Activated T-helper 9 cell treated with anti-CD3 and anti-CD28 coated beads, Interleukin-2, amount 50 U/mL, for 16 hours (primary cell): Measurements from ENCODE around the gene SERINC5.
"Not testable (repeated sequence)": the region's sequence is repeated elsewhere in the genome, so short reads cannot be mapped to it uniquely, and the experiment has no call there.

Source experiments
- DNase-seq: peaks from one replicate; pipeline ENCODE4 v3.0.0-alpha.2; 2020; ENCODE audit warnings: low read depth

SERINC5 gene

GRCh38 chr5:80255811-80256712, at the start of gene SERINC5:
Gene SERINC5 (minus strand): TSS chr5:80256048. CDS start chr5:80255922, 126 bp downstream.
- peak; percentile 81 for DNase-seq

DNA sequence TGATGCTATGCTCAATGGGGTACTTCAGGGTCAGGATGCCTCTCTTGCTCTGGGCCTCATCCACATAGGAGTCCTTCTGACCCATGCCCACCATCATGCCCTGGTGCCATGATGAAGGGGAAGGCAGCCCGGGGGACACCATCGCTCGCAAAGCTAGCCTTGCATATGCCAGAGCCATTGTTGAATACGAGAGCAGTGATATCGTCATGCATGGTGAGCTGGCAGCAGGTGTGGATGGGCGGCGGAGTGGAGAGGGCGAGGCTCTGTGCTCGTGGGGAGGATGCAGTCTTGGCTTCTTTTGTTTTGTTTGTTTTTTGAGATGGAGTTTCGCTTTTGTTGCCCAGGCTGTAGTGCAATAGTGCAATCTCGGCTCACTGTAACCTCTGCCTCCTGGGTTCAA, 46.8 kb upstream of the SERINC5 start:
- DNase-seq, result no peak

DNA sequence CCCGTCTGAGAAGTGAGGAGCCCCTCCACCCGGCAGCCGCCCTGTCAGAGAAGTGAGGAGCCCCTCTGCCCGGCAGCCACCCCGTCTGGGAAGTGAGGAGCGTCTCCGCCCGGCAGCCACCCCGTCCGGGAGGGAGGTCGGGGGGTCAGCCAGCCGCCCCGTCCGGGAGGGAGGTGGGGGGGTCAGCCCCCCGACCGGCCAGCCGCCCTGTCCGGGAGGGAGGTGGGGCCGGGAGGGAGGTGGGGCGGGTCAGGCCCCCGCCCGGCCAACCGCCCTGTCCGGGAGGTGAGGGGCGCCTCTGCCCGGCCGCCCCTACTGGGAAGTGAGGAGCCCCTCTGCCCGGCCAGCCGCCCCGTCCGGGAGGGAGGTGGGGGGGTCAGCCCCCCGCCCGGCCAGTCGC, 45.5 kb upstream of the SERINC5 start:
- not testable (repeated sequence) for DNase-seq

DNA sequence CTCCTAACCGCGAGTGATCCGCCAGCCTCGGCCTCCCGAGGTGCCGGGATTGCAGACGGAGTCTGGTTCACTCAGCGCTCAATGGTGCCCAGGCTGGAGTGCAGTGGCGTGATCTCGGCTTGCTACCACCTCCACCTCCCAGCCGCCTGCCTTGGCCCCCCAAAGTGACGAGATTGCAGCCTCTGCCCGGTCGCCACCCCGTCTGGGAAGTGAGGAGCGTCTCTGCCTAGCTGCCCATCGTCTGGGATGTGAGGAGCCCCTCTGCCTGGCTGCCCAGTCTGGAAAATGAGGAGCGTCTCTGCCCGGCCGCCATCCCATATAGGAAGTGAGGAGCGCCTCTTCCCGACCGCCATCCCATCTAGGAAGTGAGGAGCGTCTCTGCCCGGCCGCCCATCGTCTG, 44.9 kb upstream of the SERINC5 start:
- not testable (repeated sequence) for DNase-seq

DNA sequence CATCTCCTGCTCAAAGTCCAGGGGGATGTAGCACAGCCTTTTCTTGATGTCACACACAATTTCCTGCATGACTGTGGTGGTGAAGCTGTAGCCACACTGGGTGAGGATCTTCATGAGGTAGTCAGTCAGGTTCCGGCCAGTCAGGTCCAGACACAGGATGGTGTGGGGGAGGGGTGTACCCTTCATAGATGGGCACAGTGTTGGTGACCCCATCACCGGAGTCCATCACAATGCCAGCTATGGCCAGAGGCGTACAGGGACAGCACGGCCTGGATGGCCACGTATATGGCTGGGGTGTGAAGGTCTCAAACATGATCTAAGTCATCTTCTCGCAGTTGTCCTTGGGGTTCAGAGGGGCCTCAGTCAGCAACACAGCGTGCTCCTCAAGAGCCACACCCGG, 44.3 kb upstream of the SERINC5 start:
- DNase-seq, result no peak

GRCh38 chr5:80299601-80300000, 43.8 kb upstream of the SERINC5 start:
- no peak for DNase-seq

DNA sequence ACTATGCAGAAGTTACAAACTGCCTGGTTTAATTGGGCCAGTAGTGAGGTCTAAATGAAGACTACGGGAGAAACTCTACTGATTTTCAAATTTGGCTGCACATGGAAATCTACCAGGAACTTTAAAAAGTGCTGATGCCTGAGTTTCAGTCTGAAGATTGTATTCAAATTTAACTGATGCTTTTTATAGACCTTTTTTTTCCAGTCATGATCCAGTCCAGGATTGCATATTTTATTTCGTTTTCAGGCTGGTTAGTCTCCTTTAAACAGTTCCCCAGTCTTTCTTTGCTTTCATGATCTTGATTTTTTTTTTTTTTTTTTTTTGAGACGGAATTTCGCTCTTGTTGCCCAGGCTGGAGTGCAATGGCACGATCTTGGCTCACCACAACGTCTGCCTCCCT, 40.3 kb upstream of the SERINC5 start:
- no peak for DNase-seq

GRCh38 chr5:80291761-80292160, 35.9 kb upstream of the SERINC5 start:
- no peak for DNase-seq

- no peak for DNase-seq
Observed at GRCh38 chr5:80289320-80289719, 33.5 kb upstream of the SERINC5 start.

GRCh38 chr5:80288177-80288576, 32.3 kb upstream of the SERINC5 start:
- no peak for DNase-seq

DNA sequence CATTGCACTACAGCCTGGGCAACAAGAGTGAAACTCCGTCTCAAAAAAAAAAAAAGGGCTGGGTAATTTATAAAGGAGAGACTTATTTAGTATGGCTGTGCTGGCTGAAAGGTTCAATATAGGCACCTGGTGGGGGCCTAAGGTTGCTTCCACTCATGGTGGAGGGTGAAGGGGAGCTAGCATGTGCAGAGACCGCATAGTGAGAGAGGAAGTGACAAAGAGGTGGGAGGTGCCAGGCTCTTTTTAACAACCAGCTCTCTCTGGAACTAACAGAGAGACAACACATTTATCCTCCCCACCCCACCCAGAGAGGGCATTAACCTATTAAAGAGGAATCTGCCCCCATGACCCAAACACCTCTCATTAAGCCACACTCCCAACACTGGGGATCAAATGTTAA, 28.9 kb upstream of the SERINC5 start:
- DNase-seq, result no peak

GRCh38 chr5:80283360-80283759, 27.5 kb upstream of the SERINC5 start:
- DNase-seq, result no peak

DNA sequence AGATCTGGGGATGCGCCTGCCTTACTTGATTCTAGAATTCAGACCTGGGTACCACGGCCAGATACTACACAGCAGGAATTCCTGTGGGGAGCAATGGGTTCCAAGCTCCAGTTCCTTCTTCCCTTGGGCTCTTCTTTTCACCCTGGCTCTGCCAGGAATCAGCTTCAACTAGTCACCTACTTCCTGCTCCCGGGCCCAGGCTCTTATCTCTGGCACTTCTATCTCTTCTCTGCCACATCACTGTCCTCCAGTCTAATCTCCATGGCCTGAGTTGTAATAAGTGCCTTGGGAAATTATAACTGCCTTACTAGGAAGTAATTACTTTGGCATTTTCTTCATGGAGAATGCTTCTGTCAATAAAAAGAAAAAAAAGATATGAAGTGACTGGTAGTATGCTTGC, 26.2 kb upstream of the SERINC5 start:
- no peak for DNase-seq

DNA sequence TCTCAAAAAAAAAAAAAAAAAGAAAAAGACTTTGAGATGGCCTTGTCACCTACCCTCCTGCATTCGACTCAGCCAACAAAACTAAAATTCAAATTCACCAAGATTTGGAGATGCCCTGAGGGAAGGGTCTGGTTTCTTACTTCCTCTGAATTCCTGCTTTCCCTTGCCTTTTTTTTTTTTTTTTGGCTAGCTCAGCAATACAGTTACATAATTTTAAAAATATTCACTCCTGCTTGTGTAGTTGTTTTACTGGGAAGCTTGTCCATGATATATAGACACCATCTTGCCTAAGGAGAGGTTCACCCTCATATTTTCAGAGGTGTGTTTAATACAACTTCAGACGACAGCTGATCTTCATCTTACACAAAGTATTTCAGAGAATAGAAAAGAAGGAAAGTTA, 21.3 kb upstream of the SERINC5 start:
- DNase-seq, result no peak

DNA sequence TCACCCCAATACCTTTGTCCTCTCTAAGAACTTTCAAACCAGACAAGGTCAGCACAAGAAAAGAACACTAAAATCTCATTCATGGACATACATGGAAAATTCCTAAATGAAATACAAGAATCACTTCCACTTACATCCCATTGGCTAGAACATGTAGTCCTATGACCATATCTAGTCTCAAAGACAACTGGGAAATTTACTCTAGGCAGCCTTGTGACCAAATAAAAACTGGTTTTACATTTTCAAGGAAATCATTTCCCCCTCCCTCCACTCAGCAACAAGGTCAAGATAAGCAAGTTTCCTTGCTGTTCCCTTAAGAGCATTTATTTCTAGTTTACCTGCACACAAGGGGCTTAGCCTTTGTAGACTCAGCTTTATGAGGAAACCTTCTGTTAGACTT, 20.3 kb upstream of the SERINC5 start:
- no peak for DNase-seq

GRCh38 chr5:80275347-80275746, 19.5 kb upstream of the SERINC5 start:
- DNase-seq, result no peak

- not testable (repeated sequence) for DNase-seq
Observed at GRCh38 chr5:80270543-80270942, 14.7 kb upstream of the SERINC5 start.

GRCh38 chr5:80269991-80270438, 14.2 kb upstream of the SERINC5 start:
- no peak for DNase-seq

- no peak for DNase-seq
Observed at GRCh38 chr5:80268916-80269315, 13.1 kb upstream of the SERINC5 start.

- DNase-seq, result no peak
Observed at GRCh38 chr5:80266566-80266965, 10.7 kb upstream of the SERINC5 start.

DNA sequence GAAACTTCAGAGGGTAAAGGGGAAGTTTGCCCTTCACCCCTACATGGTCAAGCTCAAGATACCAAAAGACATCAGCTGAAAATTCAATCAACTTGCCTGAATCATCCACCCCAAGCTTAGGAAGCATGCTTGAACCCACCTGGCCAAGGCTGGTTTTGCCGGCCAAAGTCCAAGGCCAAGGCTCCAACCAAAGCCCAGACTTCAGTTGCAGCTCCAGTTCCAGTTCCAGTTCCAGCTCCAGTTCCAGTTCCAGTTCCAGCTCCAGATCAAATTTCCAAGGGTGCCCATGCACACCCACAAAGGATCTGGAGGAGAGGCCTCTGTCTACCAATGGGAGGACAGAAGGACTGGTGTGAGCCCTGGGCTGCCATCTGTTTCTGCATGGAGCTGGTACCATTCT, 4.6 kb upstream of the SERINC5 start:
- no peak for DNase-seq

DNA sequence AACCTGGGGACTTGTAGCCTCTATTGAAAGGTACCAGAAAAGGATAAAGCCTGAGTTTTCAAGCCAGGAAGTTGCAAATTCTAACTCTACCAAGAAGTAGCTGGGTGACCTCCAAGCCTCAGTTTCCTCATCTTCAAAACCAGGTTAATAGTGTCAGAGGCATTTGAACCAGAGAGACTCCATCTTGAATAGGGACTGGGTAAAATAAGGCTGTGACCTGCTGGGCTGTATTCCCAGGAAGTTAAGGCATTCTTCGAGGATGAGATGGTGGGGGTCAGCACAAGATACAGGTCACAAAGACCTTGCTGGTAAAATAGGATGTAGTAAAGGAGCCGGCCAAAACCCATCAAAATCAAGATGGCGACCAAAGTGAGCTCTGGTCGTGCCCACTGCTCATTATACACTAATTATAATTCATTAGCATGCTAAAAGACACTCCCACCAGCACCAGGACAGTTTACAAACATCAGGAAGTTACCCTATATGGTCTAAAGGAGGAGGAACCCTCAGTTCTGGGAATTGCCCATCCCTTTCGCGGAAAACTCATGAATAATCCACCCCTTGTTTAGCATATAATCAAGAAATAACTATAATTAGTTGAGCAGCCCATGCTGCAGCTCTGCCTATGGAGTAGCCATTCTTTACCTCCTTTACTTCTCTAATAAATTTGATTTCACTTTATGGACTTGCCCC, 3.8 kb upstream of the SERINC5 start:
- DNase-seq, result no peak

DNA sequence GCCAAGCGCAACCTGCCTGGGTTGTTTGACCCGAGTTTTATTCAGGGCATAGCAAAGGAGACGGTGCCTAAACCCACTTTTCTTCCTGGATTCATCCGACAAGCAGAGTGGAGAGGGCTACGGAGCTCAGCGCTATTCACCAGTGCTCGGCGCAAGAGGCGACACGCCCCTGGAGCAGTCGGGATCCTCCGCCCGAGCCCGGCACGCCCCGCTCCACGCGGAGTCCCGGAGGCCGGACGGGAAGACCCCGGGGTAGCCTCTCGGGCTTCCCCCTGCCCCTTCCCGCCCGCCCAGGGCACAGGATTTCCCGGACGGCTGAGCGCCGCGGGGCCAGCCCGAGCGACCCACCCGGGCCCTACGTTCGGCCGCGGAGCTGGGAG, 427 bp downstream of the SERINC5 start:
- DNase-seq, result peak; percentile 40
